GM12874 (cell line): ENCODE measurements around the gene PLCG2.

ENCODE experiments used
- CTCF ChIP-seq: IDR thresholded peaks from 2 replicates; pipeline ENCODE4 v1.5.1; 2011; ENCODE audit warnings: low read depth, mild to moderate bottlenecking, control low read depth, low read length, moderate library complexity; ENCODE audit not compliant: insufficient read depth

Gene PLCG2

DNA sequence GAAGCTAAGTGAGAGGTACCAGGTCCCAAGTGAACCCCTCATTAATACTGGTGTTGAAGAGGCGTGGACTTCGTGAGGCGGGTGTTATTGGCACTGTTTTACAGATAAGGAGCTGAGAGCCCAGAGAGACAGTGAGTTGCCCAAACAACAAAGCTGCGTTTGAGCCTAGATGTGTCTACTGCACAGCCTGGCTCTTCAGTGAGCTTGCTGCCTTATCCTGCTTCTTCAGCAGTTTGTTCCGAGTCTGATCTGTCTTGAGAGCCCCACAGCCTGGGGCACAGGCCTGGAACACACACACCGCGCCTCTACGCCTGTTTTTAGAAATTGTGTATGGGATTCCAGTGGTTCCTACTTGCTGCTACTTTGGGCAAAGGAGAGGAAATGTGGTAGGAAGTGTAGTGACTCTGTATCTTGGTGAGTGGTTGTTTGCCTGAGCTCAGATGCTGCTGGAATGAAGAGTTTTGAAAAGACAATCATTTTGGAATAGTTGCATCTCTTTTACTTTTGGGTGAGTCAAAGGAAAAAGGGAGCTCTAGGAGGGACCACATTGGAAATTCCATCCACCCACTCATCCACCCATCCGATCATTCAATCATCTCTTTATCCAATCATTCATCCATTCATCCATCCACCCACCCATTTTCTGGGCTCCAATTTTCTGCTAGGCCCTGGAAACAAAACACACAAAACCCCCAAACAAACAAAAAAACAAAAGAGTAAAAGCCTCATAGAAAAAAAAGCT is 22.3 kb upstream of the PLCG2 start:
- no peak for TF ChIP-seq CTCF

DNA sequence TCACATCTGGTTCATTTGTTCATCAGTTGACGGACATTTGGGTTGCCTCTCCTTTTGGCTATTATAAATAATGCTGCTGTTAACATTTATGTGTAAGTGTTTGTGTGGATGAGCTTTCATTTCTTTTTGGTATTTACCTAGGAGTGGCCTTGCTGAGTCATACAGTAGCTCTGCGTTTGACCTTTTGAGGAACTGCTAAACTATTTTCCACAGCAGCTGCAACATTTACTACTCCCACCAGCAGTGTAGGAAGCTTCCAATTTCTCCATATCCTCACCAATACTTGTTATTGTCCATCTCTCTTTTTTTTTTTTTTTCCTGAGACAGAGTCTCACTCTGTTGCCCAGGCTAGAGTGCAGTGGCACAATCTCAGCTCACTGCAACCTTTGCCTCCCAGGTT is 20.7 kb upstream of the PLCG2 start:
- TF ChIP-seq CTCF, result no peak

- no peak for TF ChIP-seq CTCF
Observed at GRCh38 chr16:81765111-81765919, 13.8 kb upstream of the PLCG2 start.

DNA sequence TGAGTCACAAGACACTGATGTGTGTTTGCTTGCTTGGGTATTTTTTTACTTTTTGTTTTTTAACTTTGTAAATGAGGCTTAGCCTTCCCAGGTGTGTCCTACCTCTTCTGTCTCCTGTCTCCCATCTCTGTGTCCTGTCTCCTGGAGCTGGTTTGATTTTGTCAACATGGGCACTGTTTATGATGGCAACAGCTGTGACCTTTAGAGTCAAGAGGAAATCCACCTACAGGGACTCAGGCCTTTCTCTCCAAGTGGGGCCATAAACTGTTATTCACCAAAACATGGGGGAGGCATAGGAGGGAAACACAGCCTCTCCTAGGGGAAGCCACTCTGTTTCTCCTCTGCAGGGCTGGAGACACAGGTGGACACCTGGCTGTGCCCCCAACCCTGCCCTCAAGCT is 13.1 kb upstream of the PLCG2 start:
- TF ChIP-seq CTCF, result no peak

DNA sequence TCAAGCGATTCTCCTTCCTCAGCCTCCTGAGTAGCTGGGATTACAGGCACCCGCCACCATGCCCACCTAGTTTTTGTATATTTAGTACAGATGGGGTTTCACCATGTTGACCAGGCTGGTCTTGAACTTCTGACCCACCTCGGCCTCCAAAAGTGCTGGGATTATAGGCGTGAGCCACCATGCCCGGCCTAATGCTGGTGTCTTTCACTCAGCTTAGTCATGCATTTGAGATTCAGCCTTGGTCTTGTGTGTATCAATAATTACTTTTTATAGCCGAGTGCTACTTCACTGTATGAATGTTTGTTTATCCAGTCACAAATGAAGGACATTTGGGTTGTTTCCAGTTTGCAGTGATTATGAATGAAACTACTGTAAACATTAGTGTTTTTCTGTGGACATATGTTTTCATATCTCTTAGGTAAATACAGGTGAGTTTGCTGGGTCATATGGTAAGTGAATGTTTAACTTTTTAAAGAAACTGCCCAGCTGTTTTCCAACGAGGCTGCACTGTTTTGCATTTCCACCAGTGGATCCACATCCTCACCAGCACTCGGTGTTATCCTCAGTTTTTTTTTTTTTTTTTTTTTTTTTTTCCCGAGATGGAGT is 11.0 kb upstream of the PLCG2 start:
- no peak for TF ChIP-seq CTCF

- no peak for TF ChIP-seq CTCF
Observed at GRCh38 chr16:81770008-81770407, 9.1 kb upstream of the PLCG2 start.

GRCh38 chr16:81774348-81774747 is 4.7 kb upstream of the PLCG2 start:
- TF ChIP-seq CTCF, result no peak
